ENCODE data around the gene PCSK7.

GRCh38 chr11:117205211-117205818 lies 26.6 kb downstream of the PCSK7 start:
- TF ChIP-seq CTCF (IDR thresholded peaks at IDR 0.05; ENCODE audit: poor library complexity), result no peak
- TF ChIP-seq EZH2phosphoT487 (IDR thresholded peaks at IDR 0.05; ENCODE audit: low read depth, severe bottlenecking, unreplicated experiment), result no peak
- TF ChIP-seq EZH2 (IDR thresholded peaks at IDR 0.05; ENCODE audit: borderline replicate concordance), result no peak

All from hepatocyte (in vitro differentiated cells).